Skeletal muscle tissue (tissue), 4 donors: ENCODE measurements around the gene ANKEF1. TPM values are rescaled to one million over a fixed set of nuclear protein-coding genes. Genes with fewer than 3 reads are reported as not detected.

Experiments used
- H3K27ac ChIP-seq: one replicate; pipeline ENCODE4 v1.7.0; 2013; ENCODE audit warnings: mild to moderate bottlenecking, low read depth, low read length, inconsistent platforms
- H3K27me3 ChIP-seq, 3 donors: one replicate each; pipeline ENCODE4 v1.7.0; 2013; ENCODE audit warnings: low read length in 3 of 3; ENCODE audit not compliant: control insufficient read depth in 3 of 3, insufficient read depth in 3 of 3
- H3K36me3 ChIP-seq, 3 donors: one replicate each; pipeline ENCODE4 v1.7.0; 2013; ENCODE audit warnings: low read length in 3 of 3; ENCODE audit not compliant: control insufficient read depth in 3 of 3, insufficient read depth in 3 of 3
- H3K4me1 ChIP-seq, 3 donors: one replicate each; pipeline ENCODE4 v1.7.0; 2013; ENCODE audit warnings: low read length in 3 of 3, mild to moderate bottlenecking in 3 of 3; ENCODE audit not compliant: control insufficient read depth in 3 of 3, insufficient read depth in 3 of 3
- H3K4me3 ChIP-seq, 3 donors: one replicate each; pipeline ENCODE4 v1.7.0; 2013; ENCODE audit warnings: low read length in 3 of 3
- H3K9ac ChIP-seq, 3 donors: one replicate each; pipeline ENCODE4 v1.7.0; 2013; ENCODE audit warnings: low read length in 3 of 3, mild to moderate bottlenecking in 3 of 3, moderate library complexity in 2 of 3, low read depth in 1 of 3
- H3K9me3 ChIP-seq, 3 donors: one replicate each; pipeline ENCODE4 v1.7.0; 2013; ENCODE audit warnings: low read length in 3 of 3; ENCODE audit not compliant: control insufficient read depth in 3 of 3
- total RNA-seq: library from RNA; depleted of rRNA; stranded (reverse); fragments of >200 nt; gene quantifications from one replicate; pipeline ENCODE4 v1.2.3, GENCODE V29; 2014
- donor health status: Osteomylitis.

Gene ANKEF1
- total RNA-seq, 1 donor from 2014 or later: 1.0 TPM

DNA sequence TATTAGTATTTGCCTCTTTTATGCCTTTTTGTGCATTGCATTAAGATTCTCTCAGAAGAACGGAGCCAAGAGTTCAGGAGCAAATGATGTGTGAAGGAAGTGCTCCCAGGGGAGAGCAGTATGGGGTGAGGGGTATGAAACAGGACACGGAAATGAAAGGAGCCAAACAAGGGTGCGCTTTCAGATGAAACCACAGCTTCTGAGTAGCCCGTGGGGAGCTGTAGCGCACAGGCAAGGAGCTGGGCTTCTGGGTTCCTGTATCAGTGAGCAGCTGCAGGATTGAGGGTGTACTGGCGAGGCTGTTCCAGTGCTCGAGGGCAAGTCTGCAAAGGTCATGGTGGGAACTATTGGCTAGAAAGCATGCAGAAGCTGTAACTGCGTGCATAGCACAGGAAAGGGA lies 25.4 kb downstream of the ANKEF1 start:
- no peaks in the 10 kb centered on the region for H3K36me3 ChIP-seq
- no peaks in the 10 kb centered on the region for H3K4me1 ChIP-seq
- no peaks in the 10 kb centered on the region for H3K27me3 ChIP-seq
- no peak overlapping the region for H3K4me3 ChIP-seq
- H3K9ac ChIP-seq: no peak overlapping the region
- no peaks in the 10 kb centered on the region for H3K9me3 ChIP-seq
- no peak overlapping the region for H3K27ac ChIP-seq

DNA sequence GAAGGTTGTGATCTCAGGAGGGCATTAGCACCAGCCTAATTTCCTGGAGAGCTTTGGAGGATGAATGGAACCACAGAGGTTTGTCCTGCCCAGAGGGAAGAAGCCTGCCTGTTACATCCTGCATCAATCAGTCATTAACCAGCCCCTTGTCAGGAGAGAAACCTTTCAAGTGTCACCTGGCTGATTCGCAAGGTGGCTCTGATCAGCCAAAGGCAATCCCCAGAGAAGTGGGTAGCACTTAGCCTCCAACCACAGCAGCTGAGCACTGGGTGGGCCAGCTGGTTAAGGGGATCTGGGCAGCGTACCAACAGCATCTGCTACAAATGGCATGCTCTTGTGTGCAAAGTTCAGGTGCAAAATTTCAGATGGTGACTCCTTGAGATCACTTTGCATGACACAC lies 26.9 kb downstream of the ANKEF1 start:
- no peaks in the 10 kb centered on the region for H3K4me1 ChIP-seq
- no peak overlapping the region for H3K9ac ChIP-seq
- no peak overlapping the region for H3K27ac ChIP-seq
- no peaks in the 10 kb centered on the region for H3K36me3 ChIP-seq
- no peak overlapping the region for H3K4me3 ChIP-seq
- no peaks in the 10 kb centered on the region for H3K27me3 ChIP-seq
- H3K9me3 ChIP-seq: no peaks in the 10 kb centered on the region

DNA sequence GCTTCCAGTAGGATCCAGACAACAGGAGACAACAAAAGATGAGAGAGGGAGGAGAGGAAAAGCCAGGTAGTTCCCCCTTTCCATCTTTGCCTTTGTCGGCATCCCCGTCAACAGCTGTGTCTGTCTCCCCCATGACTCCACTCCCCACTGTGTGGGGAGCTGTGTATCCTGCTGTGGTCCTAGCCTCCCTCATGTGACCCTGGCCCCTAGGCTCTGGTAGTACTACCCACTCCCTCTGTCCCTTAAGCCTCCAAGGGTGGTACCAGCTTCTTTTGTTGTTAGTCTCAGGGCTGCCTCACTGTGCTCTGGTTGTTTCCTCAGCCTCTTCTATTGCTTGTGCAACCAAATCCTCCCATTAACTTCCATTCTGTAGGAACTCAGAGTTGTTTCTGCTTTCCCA lies 28.7 kb downstream of the ANKEF1 start:
- H3K9me3 ChIP-seq: no peaks in the 10 kb centered on the region

DNA sequence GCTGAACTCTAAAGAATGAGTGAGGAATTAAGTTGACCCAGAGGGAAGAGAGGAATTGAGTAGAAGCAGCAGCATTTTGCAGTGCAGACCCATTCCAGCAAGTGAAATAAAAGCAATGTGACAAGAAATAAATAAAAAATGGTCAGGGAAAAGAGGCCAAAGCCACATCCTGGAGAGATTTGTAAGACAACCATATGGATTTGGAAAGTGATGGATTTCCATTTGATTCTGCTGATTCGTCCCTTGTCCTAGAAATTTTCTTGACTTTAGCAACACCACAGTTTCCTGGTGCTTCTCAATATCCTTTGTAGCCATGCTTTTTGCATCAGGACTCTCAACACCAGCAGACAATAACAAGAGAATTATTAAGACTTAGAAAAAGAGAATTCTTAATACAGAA lies 29.8 kb downstream of the ANKEF1 start:
- Histone ChIP-seq H3K27me3 (no peaks in the 10 kb centered on the region), H3K9ac (no peak overlapping the region), H3K9me3 (no peaks in the 10 kb centered on the region), H3K4me1 (no peaks in the 10 kb centered on the region), H3K4me3 (no peak overlapping the region), H3K27ac (no peak overlapping the region), H3K36me3 (no peaks in the 10 kb centered on the region)

More for the DNA sequence above, 28.7 kb downstream of the ANKEF1 start:
- Histone ChIP-seq H3K4me1 (no peaks in the 10 kb centered on the region), H3K27ac (no peak overlapping the region), H3K36me3 (no peaks in the 10 kb centered on the region), H3K27me3 (no peaks in the 10 kb centered on the region), H3K4me3 (no peak overlapping the region), H3K9ac (no peak overlapping the region)

DNA sequence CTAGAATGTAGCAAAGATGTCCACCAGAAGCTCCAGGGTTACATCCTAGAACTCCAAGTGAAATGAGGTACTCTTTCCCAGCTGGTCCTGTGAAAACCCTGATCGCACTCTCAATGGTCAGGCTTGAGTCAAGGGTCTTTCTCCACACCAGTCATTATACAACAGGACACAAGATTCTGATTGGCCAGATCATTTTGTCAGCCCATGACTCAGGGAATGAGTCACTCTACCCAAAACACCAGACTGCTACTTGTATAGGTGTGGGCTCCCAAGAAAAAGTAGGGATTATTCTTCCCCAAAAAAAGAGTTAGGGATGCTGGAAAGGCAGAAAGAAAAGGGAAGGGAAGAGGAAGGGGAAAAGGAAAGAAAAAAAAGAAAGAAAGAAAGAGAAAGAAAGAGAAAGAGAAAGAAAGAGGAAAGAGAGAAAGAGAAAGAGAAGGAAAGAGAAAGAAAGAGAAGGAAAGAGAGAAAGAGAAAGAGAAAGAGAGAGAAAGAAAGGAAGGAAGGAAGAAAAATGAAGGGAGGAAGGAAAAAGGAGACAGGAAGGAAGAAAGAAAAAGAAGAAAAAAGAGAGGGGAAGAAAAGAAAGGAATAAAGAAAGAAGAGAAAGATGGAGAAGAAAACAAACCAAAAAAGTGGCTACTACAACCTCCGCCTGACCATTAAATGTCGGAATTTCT lies 30.5 kb downstream of the ANKEF1 start:
- Histone ChIP-seq H3K4me1 (no peaks in the 10 kb centered on the region), H3K9me3 (no peaks in the 10 kb centered on the region), H3K36me3 (no peaks in the 10 kb centered on the region), H3K4me3 (no peak overlapping the region), H3K9ac (no peak overlapping the region), H3K27me3 (no peaks in the 10 kb centered on the region), H3K27ac (no peak overlapping the region)

DNA sequence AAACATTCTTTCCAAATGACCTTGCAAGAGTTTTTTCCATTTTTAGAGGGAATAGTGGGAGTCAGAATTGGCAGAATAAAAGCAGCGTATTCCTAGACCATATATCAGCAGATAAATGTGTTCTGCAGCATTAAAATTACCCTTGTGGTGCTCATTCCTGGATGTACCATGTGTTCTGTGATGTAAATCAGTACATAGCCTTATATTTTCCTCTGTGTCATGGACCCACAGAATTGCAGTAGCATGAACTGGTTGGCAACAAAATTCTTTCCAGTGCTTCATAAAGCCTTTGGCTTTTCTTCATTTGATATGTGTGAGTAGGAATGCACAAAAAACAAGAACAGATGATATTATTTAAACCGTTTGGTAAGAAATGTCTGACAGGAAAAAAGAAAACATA lies 32.5 kb downstream of the ANKEF1 start:
- Histone ChIP-seq H3K4me3 (no peak overlapping the region), H3K36me3 (no peaks in the 10 kb centered on the region), H3K9ac (no peak overlapping the region), H3K27ac (no peak overlapping the region), H3K9me3 (no peaks in the 10 kb centered on the region), H3K4me1 (no peaks in the 10 kb centered on the region), H3K27me3 (no peaks in the 10 kb centered on the region)

DNA sequence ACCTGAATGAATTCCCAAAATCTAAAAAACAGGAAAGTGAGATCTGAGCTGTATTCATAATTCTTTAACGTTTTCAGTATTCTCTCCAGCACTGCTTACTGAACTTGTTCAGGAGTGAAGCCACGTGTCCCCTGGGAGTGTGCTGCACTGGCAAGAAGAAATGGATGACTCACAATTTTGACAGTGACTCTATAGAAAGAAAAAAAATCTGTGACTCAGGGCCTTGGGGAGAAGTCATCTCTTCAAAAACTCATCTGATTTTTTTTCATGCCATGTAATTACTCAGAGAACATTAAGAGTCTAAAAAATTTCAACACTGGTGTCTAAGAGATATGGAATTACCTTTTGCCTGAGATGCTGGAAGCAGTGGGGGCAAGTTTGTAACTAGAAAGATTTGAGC lies 39.7 kb downstream of the ANKEF1 start:
- Histone ChIP-seq H3K36me3 (no peaks in the 10 kb centered on the region), H3K4me1 (no peaks in the 10 kb centered on the region), H3K27ac (no peak overlapping the region), H3K4me3 (no peak overlapping the region), H3K27me3 (no peaks in the 10 kb centered on the region), H3K9me3 (no peaks in the 10 kb centered on the region), H3K9ac (no peak overlapping the region)

DNA sequence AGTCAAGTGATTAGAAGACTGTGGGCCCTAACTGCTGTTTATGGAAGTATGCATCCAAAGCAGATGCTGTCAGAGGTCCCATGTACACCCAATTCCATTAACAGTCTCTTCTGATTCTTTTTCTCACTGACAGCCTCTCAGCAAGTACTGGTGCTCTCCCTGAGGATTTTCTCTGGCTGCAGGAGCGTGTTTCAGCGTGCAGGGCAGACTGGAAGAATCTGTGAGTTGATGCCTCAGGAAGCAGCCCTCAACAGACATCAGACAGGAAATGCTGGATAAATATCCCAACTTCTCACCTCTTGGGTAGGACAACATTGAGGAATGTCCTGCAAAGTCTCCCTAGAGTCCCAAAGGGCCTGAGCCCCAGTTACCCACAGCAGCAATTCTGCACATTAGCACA lies 40.8 kb downstream of the ANKEF1 start:
- Histone ChIP-seq H3K27me3 (no peaks in the 10 kb centered on the region), H3K4me3 (no peak overlapping the region), H3K36me3 (no peaks in the 10 kb centered on the region)

DNA sequence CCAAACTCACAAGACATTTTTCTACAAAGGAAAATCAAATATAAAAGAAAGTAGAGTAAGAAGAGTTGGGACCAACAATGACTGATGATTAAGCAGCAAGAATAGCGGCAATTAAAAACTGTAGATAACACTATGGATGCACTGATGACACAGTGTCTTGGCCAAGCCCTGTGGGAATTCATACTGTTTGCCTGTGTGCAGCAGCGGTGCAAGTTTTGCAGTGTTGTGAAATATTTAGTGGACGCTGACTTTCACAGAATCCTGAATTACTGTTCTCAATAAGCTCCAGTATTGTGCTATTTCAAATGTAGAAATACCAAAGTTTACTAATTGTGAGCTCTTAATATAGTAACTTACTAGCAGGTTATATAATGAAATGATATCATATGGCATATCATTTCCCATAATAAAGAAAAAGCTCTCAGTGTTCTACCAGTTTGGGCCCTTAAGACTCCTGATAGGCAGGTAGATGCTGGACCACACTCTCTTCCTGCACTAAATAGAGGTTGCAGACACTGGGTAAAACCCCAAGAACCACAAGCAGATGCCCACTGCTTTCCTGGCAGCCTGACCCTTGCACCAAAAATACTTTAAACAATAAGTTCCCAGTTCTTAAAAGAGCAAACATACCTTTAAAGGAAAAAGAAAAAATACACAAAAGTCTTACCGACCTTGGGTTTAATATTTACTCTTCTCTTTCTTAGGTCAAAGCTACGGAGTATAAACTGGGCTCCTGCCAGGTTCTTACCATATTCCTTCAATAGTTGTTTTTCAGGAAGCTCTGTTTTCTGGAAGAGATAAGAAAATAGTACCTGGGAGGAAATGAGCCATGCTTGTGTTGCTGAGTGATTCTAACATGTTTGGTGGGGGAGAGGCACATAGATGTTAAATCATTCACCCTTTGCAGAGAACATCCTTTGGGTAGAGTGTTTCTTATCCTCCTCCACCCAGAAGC lies 41.6 kb downstream of the ANKEF1 start:
- no peak overlapping the region for H3K4me3 ChIP-seq
- no peaks in the 10 kb centered on the region for H3K27me3 ChIP-seq
- H3K9me3 ChIP-seq: no peaks in the 10 kb centered on the region
- no peaks in the 10 kb centered on the region for H3K4me1 ChIP-seq
- peak overlapping the region; percentile 19 for H3K27ac ChIP-seq
- H3K9ac ChIP-seq: no peak overlapping the region
- H3K36me3 ChIP-seq: no peaks in the 10 kb centered on the region

More for the DNA sequence above, 40.8 kb downstream of the ANKEF1 start:
- Histone ChIP-seq H3K27ac (no peak overlapping the region), H3K9me3 (no peaks in the 10 kb centered on the region), H3K4me1 (no peaks in the 10 kb centered on the region), H3K9ac (no peak overlapping the region)

DNA sequence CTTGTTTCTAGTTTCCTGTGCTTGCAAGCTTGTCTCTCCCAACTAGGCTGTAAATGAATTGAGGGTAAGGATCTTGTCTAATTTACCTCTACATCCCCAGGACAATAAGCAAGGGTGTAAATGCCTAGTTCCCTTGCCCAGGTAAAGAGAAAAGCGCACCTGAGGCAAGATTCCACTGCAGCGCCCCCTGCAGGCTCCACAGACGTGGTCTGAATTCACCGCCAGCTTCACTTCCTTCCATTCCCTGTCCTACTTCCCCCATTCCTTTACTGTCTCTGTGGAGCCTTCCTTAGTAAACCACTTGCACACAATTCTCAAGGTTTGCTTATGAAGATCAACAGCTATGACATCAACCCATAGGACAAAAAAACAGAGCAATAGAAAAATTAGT lies 42.3 kb downstream of the ANKEF1 start:
- Histone ChIP-seq H3K9me3 (no peaks in the 10 kb centered on the region), H3K4me3 (no peak overlapping the region), H3K27me3 (no peaks in the 10 kb centered on the region), H3K9ac (no peak overlapping the region), H3K4me1 (no peaks in the 10 kb centered on the region), H3K27ac (peak overlapping the region; percentile 52), H3K36me3 (no peaks in the 10 kb centered on the region)
